H1 (cell line): ENCODE results near the gene NET1.

ENCODE experiments used
- CBX8 ChIP-seq: fragments of 300-800, 300-1000 bp; sonication (generic); IDR thresholded peaks from 2 replicates; pipeline ENCODE4 v1.7.1; 2016; ENCODE audit warnings: low read depth, low read length, borderline replicate concordance
- CTCF ChIP-seq, 3 experiments: IDR thresholded peaks; 1 replicate in 2 of 3; 2 replicates in 1 of 3; pipeline versions ENCODE4 v1.5.1 to v1.6.1; 2011; ENCODE audit warnings: low read length in 3 of 3, mild to moderate bottlenecking in 3 of 3, inconsistent platforms in 2 of 3, low read depth in 1 of 3, moderate library complexity in 1 of 3; ENCODE audit not compliant: insufficient read depth in 1 of 3; ENCODE audit errors: control extremely low read depth in 1 of 3
- E2F6 ChIP-seq: IDR thresholded peaks from 2 replicates; pipeline ENCODE4 v1.6.1; 2012; ENCODE audit warnings: inconsistent platforms
- EP300 ChIP-seq, 2 experiments: IDR thresholded peaks; 1 replicate in 1 of 2; 2 replicates in 1 of 2; pipeline ENCODE4 v1.6.1; 2011 to 2012; ENCODE audit warnings: low read depth in 2 of 2, low read length in 2 of 2, mild to moderate bottlenecking in 2 of 2, borderline replicate concordance in 1 of 2, inconsistent platforms in 1 of 2, moderate library complexity in 1 of 2
- HDAC2 ChIP-seq, 2 experiments: fragments of 300-600 bp in 1 of 2; sonication (generic) in 1 of 2; IDR thresholded peaks; 2 replicates each; pipeline ENCODE4 v1.6.1; 2011 to 2012; ENCODE audit warnings: low read depth in 2 of 2, low read length in 2 of 2, mild to moderate bottlenecking in 2 of 2, moderate library complexity in 2 of 2, borderline replicate concordance in 1 of 2, inconsistent platforms in 1 of 2
- KDM5A ChIP-seq: fragments of 200-600 bp; IDR thresholded peaks from 2 replicates; pipeline ENCODE4 v1.7.1; 2012; ENCODE audit warnings: mild to moderate bottlenecking, low read length, inconsistent platforms, mixed read lengths
- MAFK ChIP-seq: IDR thresholded peaks from 2 replicates; pipeline ENCODE4 v1.6.1; 2012; ENCODE audit warnings: low read depth, mild to moderate bottlenecking, improper control_type of control experiment, low read length
- NRF1 ChIP-seq: IDR thresholded peaks from 2 replicates; pipeline ENCODE4 v1.6.1; 2011; ENCODE audit warnings: mild to moderate bottlenecking, low read depth, low read length, improper control_type of control experiment
- POLR2AphosphoS5 ChIP-seq: IDR thresholded peaks from 2 replicates; pipeline ENCODE4 v1.6.1; 2011; ENCODE audit warnings: low read depth, low read length
- SP1 ChIP-seq: IDR thresholded peaks from 2 replicates; pipeline ENCODE4 v1.6.1; 2011; ENCODE audit warnings: low read depth, low read length
- TAF1 ChIP-seq: IDR thresholded peaks from 2 replicates; pipeline ENCODE4 v1.6.1; 2011; ENCODE audit warnings: mild to moderate bottlenecking, low read depth, low read length

GRCh38 chr10:5497289-5497688, 84.9 kb downstream of the NET1 start:
- TF ChIP-seq KDM5A, result no peak
- TF ChIP-seq E2F6, result no peak
- no peak for TF ChIP-seq CTCF (IDR thresholded peaks at IDR 0.05; ENCODE audit: control extremely low read depth in 1 of 3, insufficient read depth in 1 of 3, low read depth in 1 of 3, low read length in 3 of 3)
- TF ChIP-seq NRF1, result no peak
- no peak for TF ChIP-seq HDAC2 (IDR thresholded peaks at IDR 0.05; ENCODE audit: borderline replicate concordance in 1 of 2, low read depth in 2 of 2, low read length in 2 of 2)
- TF ChIP-seq SP1, result no peak
- no peak for TF ChIP-seq CBX8
- no peak for TF ChIP-seq POLR2AphosphoS5
- no peak for TF ChIP-seq EP300 (IDR thresholded peaks at IDR 0.05; ENCODE audit: borderline replicate concordance in 1 of 2, low read depth in 2 of 2, low read length in 2 of 2)
- no peak for TF ChIP-seq MAFK
- TF ChIP-seq TAF1, result no peak
